Measurements from ENCODE around the gene FNIP1.

The FNIP1 gene

GRCh38 chr5:131767891-131768290, 28.9 kb downstream of the FNIP1 start:
- Histone ChIP-seq H3K4me1 (ENCODE audit: control insufficient read depth in 2 of 2, insufficient read depth in 1 of 2, low read depth in 1 of 2, low read length in 2 of 2) (no peaks in the 10 kb centered on the region), H4K91ac (ENCODE audit: low read depth, low read length, poor library complexity) (no peak overlapping the region), H3K23ac (ENCODE audit: low read depth, low read length, poor library complexity) (no peak overlapping the region)

GRCh38 chr5:131766689-131767088, 30.1 kb downstream of the FNIP1 start:
- Histone ChIP-seq H3K9ac (ENCODE audit: low read depth, low read length, poor library complexity) (no peak overlapping the region), H3K79me1 (ENCODE audit: low read depth, low read length) (peaks cover 8% of the 10 kb centered on the region), H2BK120ac (ENCODE audit: low read depth, low read length) (no peak overlapping the region), H3K27me3 (ENCODE audit: control insufficient read depth in 3 of 3, insufficient read depth in 3 of 3, low read depth in 1 of 3, low read length in 3 of 3) (no peaks in the 10 kb centered on the region), H3K4ac (ENCODE audit: low read length) (no peak overlapping the region), H4K8ac (ENCODE audit: low read depth, low read length) (no peak overlapping the region), H2AK5ac (ENCODE audit: low read depth, low read length) (no peak overlapping the region), H4K91ac (ENCODE audit: low read depth, low read length, poor library complexity) (no peak overlapping the region), H3K4me3 (ENCODE audit: low read length in 2 of 2) (no peak overlapping the region), H2BK15ac (ENCODE audit: low read length) (no peak overlapping the region), H3K27ac (replicated peaks; ENCODE audit: low read length) (no peak overlapping the region), H3K4me2 (ENCODE audit: insufficient read depth, low read length, poor library complexity, severe bottlenecking) (no peak overlapping the region), H3K9me3 (replicated peaks in 1 of 2; ENCODE audit: control insufficient read depth in 2 of 2, insufficient read depth in 1 of 2, low read depth in 1 of 2, low read length in 2 of 2) (peaks cover 2 to 20% of the 10 kb centered on the region in 2 donors), H3K23ac (ENCODE audit: low read depth, low read length, poor library complexity) (no peak overlapping the region), H2BK5ac (ENCODE audit: low read length) (no peak overlapping the region), H3K36me3 (replicated peaks in 1 of 2; ENCODE audit: control insufficient read depth in 2 of 2, insufficient read depth in 2 of 2, low read length in 2 of 2) (peaks cover 0 to 10% of the 10 kb centered on the region in 2 donors), H2AFZ (ENCODE audit: low read length) (no peak overlapping the region), H3K4me1 (ENCODE audit: control insufficient read depth in 2 of 2, insufficient read depth in 1 of 2, low read depth in 1 of 2, low read length in 2 of 2) (no peaks in the 10 kb centered on the region), H3K18ac (ENCODE audit: low read length) (no peak overlapping the region), H3K14ac (ENCODE audit: low read length) (no peak overlapping the region), H2BK12ac (ENCODE audit: low read length) (no peak overlapping the region)
- DNase-seq (ENCODE audit: low spot score): no peak
- no CpG with 5 or more reads among the region's 3 CpGs for WGBS, 2 donors (ENCODE audit: extremely low coverage in 2 of 2, insufficient read length in 2 of 2, insufficient replicate concordance in 1 of 2)

More at GRCh38 chr5:131767891-131768290, 28.9 kb downstream of the FNIP1 start:
- no peak overlapping the region for H3K9ac ChIP-seq (ENCODE audit: low read depth, low read length, poor library complexity)
- H2BK15ac ChIP-seq (ENCODE audit: low read length): no peak overlapping the region
- H3K18ac ChIP-seq (ENCODE audit: low read length): no peak overlapping the region
- no peak overlapping the region for H4K8ac ChIP-seq (ENCODE audit: low read depth, low read length)
- peaks cover 0 to 10% of the 10 kb centered on the region in 2 donors for H3K36me3 ChIP-seq (replicated peaks in 1 of 2; ENCODE audit: control insufficient read depth in 2 of 2, insufficient read depth in 2 of 2, low read length in 2 of 2)
- H2AFZ ChIP-seq (ENCODE audit: low read length): no peak overlapping the region
- no peak overlapping the region for H2BK120ac ChIP-seq (ENCODE audit: low read depth, low read length)
- H3K79me1 ChIP-seq (ENCODE audit: low read depth, low read length): peaks cover 8% of the 10 kb centered on the region
- DNase-seq (ENCODE audit: low spot score): no peak
- H3K27ac ChIP-seq (replicated peaks; ENCODE audit: low read length): no peak overlapping the region
- H2AK5ac ChIP-seq (ENCODE audit: low read depth, low read length): no peak overlapping the region
- H2BK12ac ChIP-seq (ENCODE audit: low read length): no peak overlapping the region
- no peak overlapping the region for H3K14ac ChIP-seq (ENCODE audit: low read length)
- H3K27me3 ChIP-seq (ENCODE audit: control insufficient read depth in 3 of 3, insufficient read depth in 3 of 3, low read depth in 1 of 3, low read length in 3 of 3): no peaks in the 10 kb centered on the region
- H3K4me3 ChIP-seq (ENCODE audit: low read length in 2 of 2): no peak overlapping the region
- H3K4ac ChIP-seq (ENCODE audit: low read length): no peak overlapping the region
- H3K4me2 ChIP-seq (ENCODE audit: insufficient read depth, low read length, poor library complexity, severe bottlenecking): no peak overlapping the region
- peaks cover 2 to 17% of the 10 kb centered on the region in 2 donors for H3K9me3 ChIP-seq (replicated peaks in 1 of 2; ENCODE audit: control insufficient read depth in 2 of 2, insufficient read depth in 1 of 2, low read depth in 1 of 2, low read length in 2 of 2)
- H2BK5ac ChIP-seq (ENCODE audit: low read length): no peak overlapping the region

GRCh38 chr5:131765261-131765660, 31.6 kb downstream of the FNIP1 start:
- no peak overlapping the region for H3K4ac ChIP-seq (ENCODE audit: low read length)
- H3K9ac ChIP-seq (ENCODE audit: low read depth, low read length, poor library complexity): no peak overlapping the region
- H3K23ac ChIP-seq (ENCODE audit: low read depth, low read length, poor library complexity): no peak overlapping the region
- WGBS, 2 donors (ENCODE audit: extremely low coverage in 2 of 2, insufficient read length in 2 of 2, insufficient replicate concordance in 1 of 2): no CpG with 5 or more reads among the region's 1 CpG
- no peaks in the 10 kb centered on the region for H3K27me3 ChIP-seq (ENCODE audit: control insufficient read depth in 3 of 3, insufficient read depth in 3 of 3, low read depth in 1 of 3, low read length in 3 of 3)
- no peak overlapping the region for H2AK5ac ChIP-seq (ENCODE audit: low read depth, low read length)
- H2BK120ac ChIP-seq (ENCODE audit: low read depth, low read length): no peak overlapping the region
- peaks cover 0 to 10% of the 10 kb centered on the region in 2 donors for H3K36me3 ChIP-seq (replicated peaks in 1 of 2; ENCODE audit: control insufficient read depth in 2 of 2, insufficient read depth in 2 of 2, low read length in 2 of 2)
- H4K91ac ChIP-seq (ENCODE audit: low read depth, low read length, poor library complexity): no peak overlapping the region
- no peak overlapping the region for H4K8ac ChIP-seq (ENCODE audit: low read depth, low read length)
- H3K9me3 ChIP-seq (replicated peaks in 1 of 2; ENCODE audit: control insufficient read depth in 2 of 2, insufficient read depth in 1 of 2, low read depth in 1 of 2, low read length in 2 of 2): peaks cover 2 to 20% of the 10 kb centered on the region in 2 donors
- H3K4me3 ChIP-seq (ENCODE audit: low read length in 2 of 2): no peak overlapping the region
- peaks cover 8% of the 10 kb centered on the region for H3K79me1 ChIP-seq (ENCODE audit: low read depth, low read length)
- no peak overlapping the region for H2BK5ac ChIP-seq (ENCODE audit: low read length)
- H2BK15ac ChIP-seq (ENCODE audit: low read length): no peak overlapping the region
- no peak overlapping the region for H3K18ac ChIP-seq (ENCODE audit: low read length)
- no peak overlapping the region for H2AFZ ChIP-seq (ENCODE audit: low read length)
- no peak overlapping the region for H2BK12ac ChIP-seq (ENCODE audit: low read length)
- H3K4me2 ChIP-seq (ENCODE audit: insufficient read depth, low read length, poor library complexity, severe bottlenecking): no peak overlapping the region
- DNase-seq (ENCODE audit: low spot score): no peak
- H3K4me1 ChIP-seq (ENCODE audit: control insufficient read depth in 2 of 2, insufficient read depth in 1 of 2, low read depth in 1 of 2, low read length in 2 of 2): no peaks in the 10 kb centered on the region
- no peak overlapping the region for H3K27ac ChIP-seq (replicated peaks; ENCODE audit: low read length)
- no peak overlapping the region for H3K14ac ChIP-seq (ENCODE audit: low read length)

- Histone ChIP-seq H2AFZ (ENCODE audit: low read length) (no peak overlapping the region), H2BK5ac (ENCODE audit: low read length) (no peak overlapping the region), H3K4me3 (ENCODE audit: low read length in 2 of 2) (no peak overlapping the region), H2BK120ac (ENCODE audit: low read depth, low read length) (no peak overlapping the region), H3K27me3 (ENCODE audit: control insufficient read depth in 3 of 3, insufficient read depth in 3 of 3, low read depth in 1 of 3, low read length in 3 of 3) (no peaks in the 10 kb centered on the region), H2BK15ac (ENCODE audit: low read length) (no peak overlapping the region), H3K36me3 (replicated peaks in 1 of 2; ENCODE audit: control insufficient read depth in 2 of 2, insufficient read depth in 2 of 2, low read length in 2 of 2) (peaks cover 0 to 10% of the 10 kb centered on the region in 2 donors), H3K4ac (ENCODE audit: low read length) (no peak overlapping the region), H2BK12ac (ENCODE audit: low read length) (no peak overlapping the region), H3K23ac (ENCODE audit: low read depth, low read length, poor library complexity) (no peak overlapping the region), H3K9me3 (replicated peaks in 1 of 2; ENCODE audit: control insufficient read depth in 2 of 2, insufficient read depth in 1 of 2, low read depth in 1 of 2, low read length in 2 of 2) (peaks cover 2 to 20% of the 10 kb centered on the region in 2 donors), H3K9ac (ENCODE audit: low read depth, low read length, poor library complexity) (no peak overlapping the region), H3K18ac (ENCODE audit: low read length) (no peak overlapping the region), H4K8ac (ENCODE audit: low read depth, low read length) (no peak overlapping the region), H3K14ac (ENCODE audit: low read length) (no peak overlapping the region), H3K4me1 (ENCODE audit: control insufficient read depth in 2 of 2, insufficient read depth in 1 of 2, low read depth in 1 of 2, low read length in 2 of 2) (no peaks in the 10 kb centered on the region), H3K27ac (replicated peaks; ENCODE audit: low read length) (no peak overlapping the region), H3K4me2 (ENCODE audit: insufficient read depth, low read length, poor library complexity, severe bottlenecking) (no peak overlapping the region), H3K79me1 (ENCODE audit: low read depth, low read length) (peaks cover 8% of the 10 kb centered on the region), H4K91ac (ENCODE audit: low read depth, low read length, poor library complexity) (no peak overlapping the region), H2AK5ac (ENCODE audit: low read depth, low read length) (no peak overlapping the region)
- DNase-seq (ENCODE audit: low spot score): no peak
- no CpG with 5 or more reads among the region's 3 CpGs for WGBS, 2 donors (ENCODE audit: extremely low coverage in 2 of 2, insufficient read length in 2 of 2, insufficient replicate concordance in 1 of 2)
Observed at GRCh38 chr5:131763968-131764367, 32.8 kb downstream of the FNIP1 start.
